ENCODE measurements around the gene CADM2.
"Not testable (repeated sequence)": the region's sequence is repeated elsewhere in the genome, so short reads cannot be mapped to it uniquely, and the experiment has no call there.

The CADM2 gene

GRCh38 chr3:85960793-85961192 is 1002.0 kb downstream of the CADM2 start:
- DNase-seq (ENCODE audit: low read depth), result no peak

- no peak for DNase-seq (ENCODE audit: low read depth)
Measured at GRCh38 chr3:85977615-85978338, 1019.0 kb downstream of the CADM2 start.

DNA sequence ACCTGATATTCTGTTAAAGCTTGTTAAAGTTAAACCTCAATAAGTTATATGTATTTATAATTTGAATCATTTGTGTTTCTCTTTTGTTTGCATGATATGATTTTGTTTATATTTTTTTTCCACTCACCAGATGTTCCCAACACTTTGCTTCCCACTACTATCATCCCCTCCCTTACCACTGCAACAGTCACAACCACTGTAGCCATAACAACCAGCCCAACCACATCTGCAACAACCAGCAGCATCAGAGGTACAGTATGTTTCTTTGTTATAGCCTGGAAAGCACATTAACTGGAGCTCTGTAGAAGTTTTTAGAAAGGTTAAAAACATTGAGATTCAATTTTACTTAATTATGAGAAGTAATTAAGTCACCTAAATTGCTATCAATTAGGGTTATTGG is 1020.2 kb downstream of the CADM2 start:
- no peak for DNase-seq (ENCODE audit: low read depth)

- not testable (repeated sequence) for DNase-seq (ENCODE audit: low read depth)
Measured at GRCh38 chr3:85989581-85989980, 1030.8 kb downstream of the CADM2 start.

DNA sequence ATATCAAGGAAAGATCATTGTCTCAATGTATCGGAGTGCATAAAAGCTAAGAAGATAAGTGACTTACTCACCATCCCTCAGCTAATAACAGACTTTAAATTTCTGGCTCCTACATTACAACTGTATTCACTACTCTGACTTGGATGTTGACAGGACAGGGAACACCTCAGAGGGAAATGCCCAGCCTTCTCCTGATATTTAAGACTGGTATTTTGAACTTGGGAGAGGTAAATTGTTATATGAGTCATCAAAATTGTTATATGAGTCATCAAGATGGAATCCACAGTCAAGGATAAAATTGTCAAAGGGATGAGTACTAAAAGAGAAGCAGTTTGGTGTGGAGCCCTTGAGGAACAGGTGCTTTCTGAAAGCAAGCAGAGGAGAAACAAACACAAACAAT is 1070.8 kb downstream of the CADM2 start:
- DNase-seq (ENCODE audit: low read depth), result no peak

DNA sequence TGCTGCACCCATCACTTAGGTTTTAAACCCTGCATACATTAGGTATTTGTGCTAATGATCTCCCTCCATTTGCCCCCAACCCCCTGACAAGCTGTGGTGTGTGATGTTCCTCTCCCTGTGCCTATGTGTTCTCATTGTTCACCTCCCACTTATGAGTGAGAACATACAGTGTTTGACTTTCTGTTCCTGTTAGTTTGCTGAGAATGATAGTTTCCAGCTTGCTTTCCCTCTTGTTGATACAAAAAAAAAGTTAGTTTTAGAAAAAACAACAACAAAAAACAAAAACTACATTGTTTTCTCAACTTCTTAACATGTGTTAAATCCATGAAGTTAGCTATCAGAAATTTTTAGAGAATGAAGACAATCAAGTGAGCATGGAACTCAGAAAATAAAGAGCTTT is 1079.1 kb downstream of the CADM2 start:
- DNase-seq (ENCODE audit: low read depth), result no peak

- DNase-seq (ENCODE audit: low read depth), result no peak
Measured at GRCh38 chr3:86046436-86047136, 1087.8 kb downstream of the CADM2 start.

- no peak for DNase-seq (ENCODE audit: low read depth)
Measured at GRCh38 chr3:86047161-86047560, 1088.4 kb downstream of the CADM2 start.

- DNase-seq (ENCODE audit: low read depth), result no peak
Measured at GRCh38 chr3:86051058-86051457, 1092.3 kb downstream of the CADM2 start.

DNA sequence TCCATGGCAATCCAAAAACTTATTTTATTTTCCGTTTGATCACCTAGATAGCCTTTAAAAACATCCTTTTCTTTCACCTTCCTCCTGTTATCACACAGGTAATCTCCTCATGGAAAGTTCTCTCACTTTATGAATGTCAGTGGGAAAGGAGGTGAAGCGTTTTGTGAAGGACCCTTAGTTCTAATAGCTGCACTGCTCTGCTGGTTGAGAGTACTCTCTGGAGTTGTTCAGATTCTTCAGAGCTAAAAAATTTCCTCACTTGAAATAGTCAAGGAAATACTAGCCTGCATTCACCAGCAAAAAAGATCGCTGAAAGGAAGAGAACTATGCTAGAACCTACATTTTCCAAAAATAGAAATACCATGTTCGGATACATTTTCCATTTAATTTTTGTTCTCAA is 1097.2 kb downstream of the CADM2 start:
- DNase-seq (ENCODE audit: low read depth), result no peak

DNA sequence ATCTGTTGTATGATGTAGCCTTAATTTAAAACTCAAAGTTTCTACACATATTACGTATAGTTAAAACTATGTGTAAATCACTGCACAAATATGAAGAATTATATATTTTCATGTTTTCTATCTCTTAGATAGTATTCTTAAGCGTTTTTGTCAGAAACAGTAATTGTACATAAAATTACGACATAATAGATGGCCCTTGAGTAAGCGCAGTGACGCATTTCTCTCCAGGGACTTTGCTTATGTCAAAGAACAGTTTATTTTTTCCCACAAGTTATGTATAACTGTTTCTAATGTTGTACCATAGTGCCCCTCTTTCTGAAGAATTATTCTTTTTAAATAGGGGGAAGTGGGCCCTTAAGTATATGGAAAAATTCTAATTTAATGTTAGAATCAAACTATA is 1098.2 kb downstream of the CADM2 start:
- no peak for DNase-seq (ENCODE audit: low read depth)

DNA sequence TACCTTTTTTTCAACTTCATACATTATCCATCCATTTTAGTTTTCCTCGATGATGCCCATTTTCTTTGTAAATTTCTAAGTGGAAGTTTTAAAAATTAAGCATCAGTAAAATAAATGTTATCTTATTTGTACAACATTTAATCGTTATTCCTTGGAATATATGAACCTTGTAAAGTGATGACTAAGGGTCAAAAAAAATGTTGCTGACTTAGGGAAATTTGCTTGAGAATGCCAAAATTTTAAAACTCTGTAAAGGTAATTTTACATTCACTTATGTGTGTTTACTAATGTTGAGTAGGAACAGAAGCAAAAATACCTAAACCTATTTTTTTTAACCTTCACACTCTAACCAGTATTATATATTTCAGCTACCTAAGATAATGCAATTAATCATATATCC is 1115.0 kb downstream of the CADM2 start:
- no peak for DNase-seq (ENCODE audit: low read depth)

- DNase-seq (ENCODE audit: low read depth), result no peak
Measured at GRCh38 chr3:86087160-86087871, 1128.5 kb downstream of the CADM2 start.

- no peak for DNase-seq (ENCODE audit: low read depth)
Measured at GRCh38 chr3:86104154-86104553, 1145.4 kb downstream of the CADM2 start.

DNA sequence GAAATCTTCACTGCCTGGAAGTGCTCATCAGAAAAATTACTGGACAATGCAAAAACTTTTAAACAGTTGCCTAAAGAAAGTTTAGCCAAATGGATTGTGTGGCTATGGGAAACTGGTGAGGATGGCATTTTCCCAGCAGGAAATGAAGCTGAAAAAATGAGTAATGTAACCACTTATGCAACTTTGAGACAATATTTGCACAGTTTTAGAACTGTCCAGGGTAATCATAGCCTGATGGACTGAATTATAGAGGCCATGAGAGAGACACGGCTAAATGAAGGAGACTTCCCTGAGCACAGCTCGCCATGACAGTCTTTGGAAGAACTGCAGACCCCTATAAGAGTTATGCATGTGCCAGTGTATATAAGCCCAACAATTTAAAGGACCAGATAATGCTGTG is 1150.6 kb downstream of the CADM2 start:
- DNase-seq (ENCODE audit: low read depth), result no peak
